Adrenal gland (tissue), 12 donors: ENCODE measurements around the gene ABHD17A. TPM values are rescaled to one million over a fixed set of nuclear protein-coding genes. Genes with fewer than 3 reads are reported as not detected.

Experiments
- DNase-seq, 7 donors: peaks; one replicate each; pipeline ENCODE4 v3.0.0-alpha.2; 2019 to 2020
- H3K27ac ChIP-seq, 5 donors: fragments of 200-600 bp; sonication (generic) in 4 of 5; 1 replicate in 3 of 5; 2 replicates in 2 of 5; pipeline versions ENCODE4 v1.5.1 to v1.8.0; 2016 to 2020; ENCODE audit warnings: mild to moderate bottlenecking in 1 of 5
- H3K27me3 ChIP-seq: fragments of 200-600 bp; 2 replicates; pipeline ENCODE4 v1.8.0; 2021
- H3K36me3 ChIP-seq, 2 donors: fragments of 200-600 bp; replicated peaks in 1 of 2; 1 replicate in 1 of 2; 2 replicates in 1 of 2; pipeline versions ENCODE4 v1.5.1 to v1.8.0; 2018 to 2022
- H3K4me1 ChIP-seq, 2 donors: fragments of 200-600 bp; replicated peaks in 1 of 2; 1 replicate in 1 of 2; 2 replicates in 1 of 2; pipeline versions ENCODE4 v1.5.1 to v1.8.0; 2018 to 2021
- H3K4me3 ChIP-seq, 4 donors: fragments of 200-600 bp; sonication (generic) in 3 of 4; one replicate each; pipeline ENCODE4 v1.5.1; 2016 to 2018
- H3K9me3 ChIP-seq, 3 donors: fragments of 200-600 bp; sonication (generic) in 1 of 3; replicated peaks in 1 of 3; 1 replicate in 2 of 3; 2 replicates in 1 of 3; pipeline versions ENCODE4 v1.5.1 to v1.8.0; 2016 to 2021
- CTCF ChIP-seq, 6 experiments: fragments of 450-650 bp in 4 of 6; fragments of 200-600 bp in 2 of 6; sonication (generic) in 1 of 6; IDR thresholded peaks; 1 replicate in 5 of 6; 2 replicates in 1 of 6; pipeline versions ENCODE4 v1.5.1 to v1.8.0; 2016 to 2021; ENCODE audit warnings: antibody characterized with exemption in 6 of 6, mild to moderate bottlenecking in 2 of 6, moderate library complexity in 1 of 6
- POLR2A ChIP-seq, 2 donors: fragments of 450-650 bp; IDR thresholded peaks; one replicate each; pipeline ENCODE4 v1.6.1; 2017; ENCODE audit warnings: antibody characterized with exemption in 2 of 2, mild to moderate bottlenecking in 2 of 2, moderate library complexity in 1 of 2
- WGBS, 4 donors: extraction: QIAGEN DNeasy Blood & Tissue Kit in 2 of 4; methylation state at CpG; one replicate each; pipeline versions ENCODE4 v1.1.5 to v1.1.7; 2013 to 2017; 5-methylcytosine and 5-hydroxymethylcytosine counted together
- intact Hi-C, 2 donors: fragments of 100-400 bp; cut with DNase I; formaldehyde crosslinking; loops; one replicate each; pipeline versions ENCODE4 v1.14.1 to v1.15.0; 2022 to 2023
- polyA plus RNA-seq, 3 donors: library from polyadenylated mRNA; stranded (reverse); fragments of 200-250 nt in 2 of 3; fragments of 350-450 nt in 1 of 3; fragmentation: Illumina TruSeq in 1 of 3; extraction: RNeasy Lipid Tissue Mini Kit (QIAGEN cat#74804) in 1 of 3; gene quantifications; one replicate each; pipeline ENCODE4 v1.2.3, GENCODE V29; 2013 to 2014
- total RNA-seq, 9 donors: library from RNA; depleted of rRNA in 4 of 9; stranded (reverse); fragments of >200 nt in 4 of 9; fragments of 120-200 nt in 1 of 9; fragmentation: NEBNext Ultra II Directional in 1 of 9; extraction: Animal tissue kit (Norgen Biotek cat#: 25700) in 1 of 9; gene quantifications; one replicate each; pipeline versions ENCODE4 v1.1.0 to v1.2.4, GENCODE V29; 2013 to 2023
- donor health status: healthy with polysubstance abuse.
- donor health status: Bipolar disorder and iron deficiency.
- donor health status: DM: yes; HTN: yes; CAD: no.
- donor health status: DM: no; HTN: no; CAD: no.
- donor health status: DM: no; HTN: no; CAD: no.
- donor health status: DM: yes; HTN: yes; CAD: no.

Gene ABHD17A
- total and polyA plus RNA-seq, 12 donors: 2.5 to 235 (median 99.4) TPM

DNA sequence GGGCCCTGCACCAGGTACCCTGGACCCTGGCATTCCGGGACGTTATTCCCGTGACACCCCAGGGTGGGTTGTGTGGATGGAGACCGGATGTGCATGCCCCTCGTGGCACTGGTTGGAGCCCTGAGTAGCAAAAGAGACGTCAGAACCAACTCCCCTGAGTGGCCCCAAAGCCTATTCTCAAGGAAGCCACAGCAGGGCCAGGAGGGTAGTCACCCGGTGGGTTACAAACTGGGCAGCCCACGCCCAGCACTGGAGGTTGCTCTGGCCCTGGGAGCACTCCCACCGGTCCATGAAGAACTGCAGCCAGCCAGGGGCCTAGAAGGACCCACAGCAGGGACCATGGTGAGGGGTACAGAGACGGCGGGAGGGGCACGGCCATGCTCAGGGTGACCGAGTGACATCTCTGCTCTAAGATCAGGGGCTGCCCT, 29.5 kb downstream of the ABHD17A start:
- Histone ChIP-seq H3K27ac (peak overlapping the region; percentile 62 to 92 (median 86)), H3K4me3 (peak overlapping the region in 1 of 4 donors; percentile 53), H3K36me3 (no peaks in the 10 kb centered on the region), H3K9me3 (no peaks in the 10 kb centered on the region), H3K4me1 (peaks cover 43 to 70% of the 10 kb centered on the region in 2 donors), H3K27me3 (no peaks in the 10 kb centered on the region)
- 28 to 42% (median 38%) methylated on average over 2 to 13 of the region's 13 CpGs for WGBS, 4 donors
- peak in 1 of 7 donors; percentile 76 for DNase-seq
- no peak for TF ChIP-seq CTCF (IDR thresholded peaks at IDR 0.05)
- intact Hi-C loops: no loop called here

DNA sequence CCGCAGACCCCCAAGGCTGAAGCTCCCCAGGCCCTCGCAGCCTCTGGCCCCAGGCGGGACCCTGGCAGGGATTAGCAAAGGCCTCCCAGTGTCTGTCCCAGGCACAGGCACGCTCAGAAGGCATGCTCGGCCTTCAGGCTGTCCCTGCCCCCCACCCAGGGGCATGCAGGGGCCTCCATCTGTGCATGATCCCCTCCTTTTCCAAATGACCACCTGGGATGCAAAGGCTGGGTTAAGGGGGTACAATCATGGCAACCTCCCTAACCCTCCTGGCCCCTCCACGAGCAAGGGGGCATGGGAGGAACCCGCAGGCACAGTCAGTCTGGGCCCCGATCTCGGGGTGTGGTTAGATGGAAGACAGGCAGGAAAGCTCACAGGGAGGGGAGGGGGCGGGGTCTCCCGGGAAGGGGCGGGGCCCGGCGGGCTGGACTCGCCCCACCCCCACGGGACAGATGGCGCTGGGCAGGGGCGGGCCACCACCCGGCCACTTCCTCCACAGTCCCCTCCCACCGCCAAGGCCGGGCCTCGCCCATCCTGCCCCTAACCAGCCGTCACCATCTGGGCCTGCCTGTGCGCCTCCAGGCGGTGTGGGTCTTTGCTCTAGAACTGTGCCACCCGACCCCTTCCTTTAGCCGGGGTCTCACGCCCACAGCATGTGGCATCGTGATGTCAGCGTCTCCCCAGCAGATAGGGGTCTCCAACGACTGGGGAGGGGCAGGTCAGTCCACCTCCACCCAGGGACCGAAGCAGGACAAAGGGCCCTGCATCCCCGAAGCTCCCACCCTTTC, 30.1 kb downstream of the ABHD17A start:
- Histone ChIP-seq H3K4me1 (peaks cover 43 to 70% of the 10 kb centered on the region in 2 donors), H3K4me3 (peak overlapping the region in 1 of 4 donors; percentile 53), H3K9me3 (no peaks in the 10 kb centered on the region), H3K27ac (peak overlapping the region; percentile 84 to 94 (median 87)), H3K36me3 (no peaks in the 10 kb centered on the region), H3K27me3 (no peaks in the 10 kb centered on the region)
- intact Hi-C loops: no loop called here
- peak; percentile 92 to 97 (median 95) for DNase-seq
- 8 to 30% (median 13%) methylated on average over 3 to 33 of the region's 33 CpGs for WGBS, 4 donors
- TF ChIP-seq POLR2A (IDR thresholded peaks at IDR 0.05) (peak in 1 of 2 donors; percentile 77), CTCF (IDR thresholded peaks at IDR 0.05) (peak in 1 of 6 experiments; percentile 5)

DNA sequence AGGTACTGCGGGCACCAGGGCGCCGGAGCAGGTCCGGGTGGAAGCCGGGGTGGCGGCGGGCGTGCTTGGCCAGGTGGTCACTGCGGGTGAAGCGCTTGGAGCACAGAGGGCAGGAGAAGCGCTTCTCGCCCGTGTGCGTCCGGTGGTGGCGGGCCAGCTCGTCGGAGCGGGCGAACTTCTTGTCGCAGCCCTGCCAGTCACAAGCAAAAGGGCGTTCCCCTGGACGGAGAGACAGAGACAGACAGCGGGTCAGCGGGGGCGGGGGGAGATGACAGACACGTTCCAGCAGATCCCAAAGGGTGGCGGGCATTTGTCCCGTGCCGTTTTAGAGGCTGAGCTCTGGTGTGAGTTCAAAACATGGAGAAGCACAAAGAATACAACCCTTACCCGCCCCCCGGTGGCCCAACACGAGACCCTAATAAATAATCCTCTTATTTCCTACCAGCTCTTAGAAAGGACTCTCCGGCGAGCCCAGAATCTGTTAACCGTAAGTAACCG, 30.7 kb downstream of the ABHD17A start:
- intact Hi-C loops: no loop called here
- peaks cover 43 to 63% of the 10 kb centered on the region in 2 donors for H3K4me1 ChIP-seq
- H3K27me3 ChIP-seq: no peaks in the 10 kb centered on the region
- TF ChIP-seq POLR2A (IDR thresholded peaks at IDR 0.05) (peak in 1 of 2 donors; percentile 17), CTCF (IDR thresholded peaks at IDR 0.05) (peak in 1 of 6 experiments; percentile 10)
- H3K4me3 ChIP-seq: peak overlapping the region in 1 of 4 donors; percentile 53
- peak; percentile 68 to 91 (median 80) for DNase-seq
- no peaks in the 10 kb centered on the region for H3K9me3 ChIP-seq
- H3K27ac ChIP-seq: peak overlapping the region; percentile 84 to 94 (median 87)
- WGBS, 4 donors: 60 to 71% (median 63%) methylated on average over 26 to 37 of the region's 37 CpGs
- no peaks in the 10 kb centered on the region for H3K36me3 ChIP-seq

- Histone ChIP-seq H3K36me3 (no peaks in the 10 kb centered on the region), H3K27me3 (no peaks in the 10 kb centered on the region), H3K27ac (peak overlapping the region; percentile 84 to 94 (median 87)), H3K9me3 (no peaks in the 10 kb centered on the region), H3K4me1 (peaks cover 43 to 62% of the 10 kb centered on the region in 2 donors), H3K4me3 (peak overlapping the region in 1 of 4 donors; percentile 53)
- 60 to 67% (median 60%) methylated on average over 1 to 16 of the region's 16 CpGs for WGBS, 4 donors
- peak in 1 of 7 donors; percentile 50 for DNase-seq
- TF ChIP-seq CTCF (IDR thresholded peaks at IDR 0.05): no peak
- TF ChIP-seq POLR2A (IDR thresholded peaks at IDR 0.05): no peak
- intact Hi-C loops: no loop called here
Measured at GRCh38 chr19:1854039-1854541, 31.2 kb downstream of the ABHD17A start.
